ENCODE data around the gene INIP.

Gene INIP

DNA sequence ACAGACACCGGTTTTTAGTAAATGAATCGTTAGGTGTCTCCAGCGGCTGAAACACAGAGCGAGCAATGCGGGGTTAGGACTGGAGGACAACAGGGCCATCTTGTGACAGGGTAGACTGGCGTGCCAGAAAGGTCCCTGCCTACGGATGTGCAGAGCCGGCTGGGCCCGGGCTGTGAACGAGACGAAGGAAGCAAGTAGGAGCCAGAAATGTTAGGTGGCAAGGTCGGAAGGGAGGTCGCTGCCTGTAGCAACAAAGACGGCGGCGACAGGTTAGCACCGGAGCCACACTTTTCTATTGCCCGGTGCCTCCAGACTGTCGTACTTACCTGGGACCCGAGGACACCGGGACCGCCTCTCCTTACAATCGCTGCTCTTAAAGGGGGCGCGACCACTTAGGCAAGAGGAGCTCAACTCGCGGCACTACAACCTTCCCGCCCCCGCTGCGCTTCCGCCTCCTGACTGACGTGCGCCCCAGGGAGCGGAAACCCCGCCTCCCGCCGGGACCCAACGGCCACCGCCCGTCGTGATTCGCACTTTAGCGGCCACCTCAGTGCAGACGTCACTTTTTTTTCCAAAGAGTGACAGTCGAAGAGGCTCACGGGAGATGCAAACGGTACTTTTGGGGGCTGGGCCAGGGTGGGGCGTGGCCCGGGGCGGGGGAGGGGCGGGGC is at the start of gene INIP:
INIP (minus strand) TSS at position 457 of the 671 bp plus-strand sequence. CDS start 1,632 bp downstream, outside the sequence.
- peak; percentile 80 to 97 (median 91) for DNase-seq (ENCODE audit: low read depth in 2 of 3, low spot score in 2 of 3)

DNA sequence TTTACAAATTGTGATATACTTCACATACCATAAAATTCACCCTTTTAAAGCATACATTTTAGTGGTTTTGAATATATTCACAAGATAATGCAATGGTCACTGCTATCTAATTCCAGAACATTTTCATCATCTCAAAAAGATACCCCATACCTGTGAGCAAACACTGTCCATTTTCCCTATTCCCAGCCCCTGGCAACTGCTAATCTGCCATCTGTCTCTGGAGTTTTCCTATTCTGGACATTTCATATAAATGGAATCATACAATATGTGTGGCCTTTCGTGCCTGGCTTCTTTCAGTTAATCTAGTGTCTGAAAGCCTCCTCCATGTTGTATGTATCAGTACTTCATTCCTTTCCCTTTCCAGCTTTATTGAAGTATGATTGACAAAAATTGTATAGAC is 47.4 kb upstream of the INIP start:
- DNase-seq (ENCODE audit: low read depth in 2 of 3, low spot score in 2 of 3) = no peak

DNA sequence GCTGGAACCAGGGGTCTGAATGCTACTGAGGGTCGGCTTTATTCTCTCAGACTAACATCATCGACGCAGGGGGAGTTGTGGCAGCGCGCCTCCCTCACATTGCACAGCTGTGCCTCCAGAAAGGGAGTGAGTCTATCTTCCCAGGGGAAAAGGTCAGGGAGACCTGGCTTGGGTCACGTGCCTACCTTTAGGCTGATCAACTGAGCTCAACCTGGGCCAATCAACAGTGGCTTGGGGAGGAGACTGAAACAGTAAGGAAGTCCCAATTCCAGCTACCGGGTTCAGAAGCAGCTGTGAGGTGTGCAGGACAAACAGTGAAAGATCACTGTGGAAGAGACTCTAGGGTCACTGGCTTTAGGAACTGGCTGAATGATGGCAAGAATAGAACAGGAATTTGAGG is 46.9 kb upstream of the INIP start:
- DNase-seq (ENCODE audit: low read depth in 2 of 3, low spot score in 2 of 3) = no peak

GRCh38 chr9:112764344-112764743 is 46.4 kb upstream of the INIP start:
- no peak for DNase-seq (ENCODE audit: low read depth in 2 of 3, low spot score in 2 of 3)

GRCh38 chr9:112762726-112763518 is 45.0 kb upstream of the INIP start:
- DNase-seq (ENCODE audit: low read depth in 2 of 3, low spot score in 2 of 3) = no peak

- DNase-seq (ENCODE audit: low read depth in 2 of 3, low spot score in 2 of 3) = no peak
These were observed 44.2 kb upstream of the INIP start for GRCh38 chr9:112761912-112762655.

DNA sequence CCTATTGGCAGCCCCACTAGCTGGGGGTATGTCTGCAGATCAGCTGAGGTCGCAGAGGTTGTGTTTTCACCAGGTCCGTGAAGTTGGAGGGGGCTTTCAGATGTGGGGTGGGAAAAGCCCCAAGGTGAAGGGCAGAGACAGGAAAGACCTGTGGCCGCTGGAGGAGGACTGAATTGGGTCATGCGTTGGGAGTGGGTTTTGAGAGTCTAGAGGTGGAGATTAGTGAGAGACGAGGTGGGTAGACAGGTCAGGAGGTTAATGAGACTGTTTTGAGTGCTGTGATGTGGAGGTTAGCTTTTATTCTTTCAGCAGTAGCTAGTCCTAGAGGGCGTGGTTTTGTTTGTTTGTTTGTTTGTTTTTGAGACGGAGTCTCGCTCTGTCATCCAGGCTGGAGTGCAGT is 42.9 kb upstream of the INIP start:
- no peak for DNase-seq (ENCODE audit: low read depth in 2 of 3, low spot score in 2 of 3)

DNA sequence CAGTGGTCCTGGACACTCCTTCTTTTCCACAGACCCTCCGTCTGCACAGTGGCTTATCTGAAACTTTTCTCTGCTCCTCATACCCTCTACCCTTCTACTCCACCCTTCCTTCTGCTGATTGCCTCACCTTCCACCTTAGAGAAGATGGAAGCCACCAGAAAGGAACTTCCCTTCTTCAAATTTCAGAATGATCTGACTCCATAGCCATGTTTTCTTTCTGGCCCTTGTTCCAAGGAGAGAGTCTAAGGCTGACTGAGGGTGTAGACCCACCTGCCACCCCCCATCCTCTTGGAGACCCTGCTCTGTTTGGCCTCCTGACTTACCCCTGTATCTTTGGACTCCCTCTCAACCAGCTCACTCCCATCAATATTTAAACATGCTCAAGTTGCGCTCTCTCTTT is 40.0 kb upstream of the INIP start:
- no peak for DNase-seq (ENCODE audit: low read depth in 2 of 3, low spot score in 2 of 3)

DNA sequence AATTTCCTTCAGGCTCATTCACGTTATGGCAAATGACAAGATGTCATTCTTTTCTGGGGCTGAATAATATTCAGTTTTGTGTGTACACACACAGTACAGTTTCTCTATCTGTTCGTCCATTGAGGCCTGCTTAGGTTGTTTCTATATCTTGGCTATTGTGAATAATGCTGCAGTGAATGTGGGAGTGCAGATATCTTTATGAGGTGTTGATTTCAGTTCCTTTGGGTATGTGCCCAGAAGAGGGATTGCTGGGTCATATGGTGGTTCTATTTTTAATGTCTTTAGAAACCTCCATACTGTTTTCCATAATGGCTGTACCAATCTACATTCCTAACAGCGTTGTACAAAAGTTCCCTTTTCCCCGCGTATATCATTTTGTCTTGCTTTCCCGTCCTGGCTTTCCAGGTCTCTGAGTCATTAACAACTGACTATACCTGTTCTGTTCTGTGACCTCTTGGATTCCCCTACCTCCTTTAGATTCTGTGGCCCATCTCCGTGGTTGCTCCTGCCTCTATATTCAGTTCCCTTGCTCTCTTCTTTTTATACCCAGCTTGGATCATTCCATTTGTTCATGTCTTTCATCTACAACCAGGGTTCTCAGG is 39.5 kb upstream of the INIP start:
- no peak for DNase-seq (ENCODE audit: low read depth in 2 of 3, low spot score in 2 of 3)

DNA sequence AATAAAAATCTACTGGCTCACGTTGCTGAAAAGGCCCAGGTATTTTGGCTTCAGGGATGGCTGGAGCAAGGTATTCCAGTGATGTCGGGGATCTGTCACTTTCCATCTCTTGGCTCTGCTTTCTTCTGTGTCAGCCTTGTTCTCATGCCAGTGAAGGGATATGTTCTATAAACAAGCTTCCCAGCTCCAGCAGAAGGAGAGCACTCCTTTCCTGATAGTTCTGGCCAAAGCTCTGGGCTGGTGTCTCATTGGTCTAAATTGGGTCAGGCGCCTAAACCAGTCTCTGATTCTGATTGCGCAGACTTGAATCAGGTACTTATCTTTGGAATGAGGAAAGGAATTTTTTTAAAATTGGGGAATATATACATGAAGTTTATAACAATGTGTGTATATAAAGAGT is 37.8 kb upstream of the INIP start:
- no peak for DNase-seq (ENCODE audit: low read depth in 2 of 3, low spot score in 2 of 3)

GRCh38 chr9:112755016-112755427 is 37.1 kb upstream of the INIP start:
- no peak for DNase-seq (ENCODE audit: low read depth in 2 of 3, low spot score in 2 of 3)

DNA sequence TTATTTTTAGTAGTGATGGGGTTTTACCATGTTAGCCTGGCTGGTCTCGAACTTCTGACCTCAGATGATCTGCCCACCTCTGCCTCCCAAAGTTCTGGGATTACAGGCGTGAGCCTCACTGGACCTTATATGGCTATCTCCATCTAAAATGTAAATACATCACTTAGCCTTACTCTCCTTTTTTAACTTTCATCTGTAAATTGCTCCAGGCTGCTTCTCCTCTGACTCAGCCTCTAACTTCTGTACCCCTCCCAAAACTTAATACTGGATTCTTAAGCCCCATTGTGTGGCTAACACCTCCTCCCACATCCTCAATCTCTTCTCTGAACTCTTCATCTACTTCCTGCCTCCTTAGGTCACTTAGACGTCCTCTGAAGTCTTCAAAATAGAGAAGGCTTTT is 36.7 kb upstream of the INIP start:
- DNase-seq (ENCODE audit: low read depth in 2 of 3, low spot score in 2 of 3) = no peak

DNA sequence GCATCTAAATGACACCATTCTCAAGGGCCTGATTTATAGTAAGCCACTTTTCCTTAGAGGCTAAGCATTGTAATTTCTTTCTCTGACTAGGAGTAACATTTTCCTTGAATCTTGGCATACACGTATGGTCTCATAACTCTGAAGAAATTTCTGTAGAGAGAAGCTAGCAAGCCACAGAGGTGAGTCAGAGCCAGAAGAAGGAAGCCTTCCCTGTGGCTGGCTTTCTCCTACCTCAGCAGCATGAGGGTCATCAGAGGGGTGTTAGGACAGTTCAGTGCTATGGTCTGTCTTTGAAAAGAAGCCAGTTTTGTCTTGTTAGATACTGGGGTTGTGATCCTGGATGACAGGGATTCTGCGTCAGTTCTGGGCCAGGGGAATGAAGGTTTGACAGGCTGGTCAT is 35.8 kb upstream of the INIP start:
- DNase-seq (ENCODE audit: low read depth in 2 of 3, low spot score in 2 of 3) = no peak

DNA sequence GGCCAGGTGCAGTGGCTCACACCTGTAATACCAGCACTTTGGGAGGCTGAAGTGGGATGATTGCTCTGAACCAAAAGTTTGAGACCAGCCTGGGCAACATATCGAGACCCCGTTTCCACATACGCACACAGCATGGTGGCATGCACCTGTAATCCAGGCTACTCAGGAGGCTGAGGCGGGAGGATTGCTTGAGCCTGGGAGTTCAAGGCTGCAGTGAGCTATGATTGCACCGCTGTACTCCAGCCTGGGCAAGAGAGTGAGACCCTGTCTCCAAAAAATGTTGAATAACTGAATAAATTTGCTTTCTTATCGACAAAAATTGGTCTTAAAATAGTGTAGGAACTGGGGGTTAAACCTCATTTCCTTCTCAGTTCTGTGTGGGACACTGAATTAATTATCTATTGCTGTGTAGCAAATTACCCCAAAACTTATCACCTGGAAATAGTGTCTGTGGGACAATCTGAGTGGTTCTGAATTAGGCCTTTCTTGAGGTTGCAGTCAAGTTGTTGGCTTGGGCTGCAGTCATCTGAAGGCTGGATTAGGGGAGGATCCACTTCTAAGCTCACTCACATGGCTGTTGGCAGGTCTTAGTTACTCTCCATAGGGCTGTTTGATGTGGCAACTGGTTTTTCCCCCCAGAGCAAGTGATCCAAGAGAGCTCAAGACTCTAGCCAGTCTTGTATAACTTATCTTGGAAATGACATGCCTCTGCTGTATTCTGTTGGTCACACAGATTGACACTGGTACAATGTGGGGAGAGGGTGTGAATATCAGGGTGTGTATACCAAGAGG is 34.6 kb upstream of the INIP start:
- DNase-seq (ENCODE audit: low read depth in 2 of 3, low spot score in 2 of 3) = no peak

- peak in 1 of 3 experiments; percentile 23 for DNase-seq (ENCODE audit: low read depth in 2 of 3, low spot score in 2 of 3)
These were observed 33.3 kb upstream of the INIP start for GRCh38 chr9:112751056-112751795.

- DNase-seq (ENCODE audit: low read depth in 2 of 3, low spot score in 2 of 3) = no peak
These were observed 32.8 kb upstream of the INIP start for GRCh38 chr9:112750764-112751055.

GRCh38 chr9:112750016-112750763 is 32.3 kb upstream of the INIP start, which contains the start of gene SNX30:
Gene SNX30, plus strand, starts transcription at chr9:112750760. Its CDS starts 242 bp downstream, at chr9:112751002.
- peak; percentile 38 to 64 (median 48) for DNase-seq (ENCODE audit: low read depth in 2 of 3, low spot score in 2 of 3)

- DNase-seq (ENCODE audit: low read depth in 2 of 3, low spot score in 2 of 3) = no peak
These were observed 29.2 kb upstream of the INIP start for GRCh38 chr9:112747094-112747493.

- no peak for DNase-seq (ENCODE audit: low read depth in 2 of 3, low spot score in 2 of 3)
These were observed 26.3 kb upstream of the INIP start for GRCh38 chr9:112744177-112744576.
